ENCODE measurements around the gene DIAPH2.

- TF ChIP-seq EZH2phosphoT487 (IDR thresholded peaks at IDR 0.05; ENCODE audit: insufficient read depth, low read depth) (no peak), EZH2 (IDR thresholded peaks at IDR 0.05; ENCODE audit: insufficient read depth, poor library complexity, severe bottlenecking) (no peak)
These were observed 944.4 kb downstream of the DIAPH2 start for GRCh38 chrX:97628807-97629596.

Measured in GM23248 (cell line).